ENCODE measurements around the gene TCTA. TPM values are rescaled to one million over a fixed set of nuclear protein-coding genes. Genes with fewer than 3 reads are reported as not detected.

The TCTA gene
- total RNA-seq, 4 donors from 2014 or later: 22.0 to 29.8 (median 26.2) TPM

DNA sequence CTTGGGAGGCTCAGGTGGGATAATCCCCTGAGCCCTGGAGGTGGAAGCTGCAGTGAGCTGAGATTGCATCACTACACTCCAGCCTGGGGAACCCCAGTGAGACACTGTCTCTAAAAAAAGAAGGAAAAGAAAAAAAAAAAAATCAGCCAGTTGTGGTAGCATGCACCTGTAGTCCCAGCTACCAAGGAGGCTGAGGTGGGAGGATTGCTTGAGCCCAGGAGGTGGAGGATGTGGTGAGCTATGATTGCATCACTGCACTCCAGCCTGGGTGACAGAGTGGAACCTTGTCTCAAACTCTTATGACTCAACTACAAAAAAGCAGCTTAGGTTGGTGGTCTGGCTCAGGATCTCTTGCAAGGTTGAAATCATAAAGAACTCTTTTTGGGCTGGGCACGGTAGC lies 34.7 kb upstream of the TCTA start:
- no peak overlapping the region for H3K27ac ChIP-seq (replicated peaks in 1 of 4)
- no peaks in the 10 kb centered on the region for H3K9me3 ChIP-seq
- peaks cover 20 to 32% (median 30%) of the 10 kb centered on the region in 4 donors for H3K36me3 ChIP-seq
- intact Hi-C loops (cut with DNase I): no loop called here
- TF ChIP-seq POLR2A (IDR thresholded peaks at IDR 0.05; ENCODE audit: low read depth) (no peak), EP300 (IDR thresholded peaks at IDR 0.05) (no peak), POLR2AphosphoS5 (IDR thresholded peaks at IDR 0.05) (no peak)
- TF ChIP-seq, protein P1, sequence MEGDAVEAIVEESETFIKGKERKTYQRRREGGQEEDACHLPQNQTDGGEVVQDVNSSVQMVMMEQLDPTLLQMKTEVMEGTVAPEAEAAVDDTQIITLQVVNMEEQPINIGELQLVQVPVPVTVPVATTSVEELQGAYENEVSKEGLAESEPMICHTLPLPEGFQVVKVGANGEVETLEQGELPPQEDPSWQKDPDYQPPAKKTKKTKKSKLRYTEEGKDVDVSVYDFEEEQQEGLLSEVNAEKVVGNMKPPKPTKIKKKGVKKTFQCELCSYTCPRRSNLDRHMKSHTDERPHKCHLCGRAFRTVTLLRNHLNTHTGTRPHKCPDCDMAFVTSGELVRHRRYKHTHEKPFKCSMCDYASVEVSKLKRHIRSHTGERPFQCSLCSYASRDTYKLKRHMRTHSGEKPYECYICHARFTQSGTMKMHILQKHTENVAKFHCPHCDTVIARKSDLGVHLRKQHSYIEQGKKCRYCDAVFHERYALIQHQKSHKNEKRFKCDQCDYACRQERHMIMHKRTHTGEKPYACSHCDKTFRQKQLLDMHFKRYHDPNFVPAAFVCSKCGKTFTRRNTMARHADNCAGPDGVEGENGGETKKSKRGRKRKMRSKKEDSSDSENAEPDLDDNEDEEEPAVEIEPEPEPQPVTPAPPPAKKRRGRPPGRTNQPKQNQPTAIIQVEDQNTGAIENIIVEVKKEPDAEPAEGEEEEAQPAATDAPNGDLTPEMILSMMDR (IDR thresholded peaks at IDR 0.05): no peak
- no peaks in the 10 kb centered on the region for H3K27me3 ChIP-seq
- WGBS: 100% methylated on average over 1 of the region's 1 CpG
- peaks cover 5 to 50% (median 38%) of the 10 kb centered on the region in 4 donors for H3K4me1 ChIP-seq
- DNase-seq (ENCODE audit: extremely low spot score): no peak
- no peak overlapping the region for H3K4me3 ChIP-seq

DNA sequence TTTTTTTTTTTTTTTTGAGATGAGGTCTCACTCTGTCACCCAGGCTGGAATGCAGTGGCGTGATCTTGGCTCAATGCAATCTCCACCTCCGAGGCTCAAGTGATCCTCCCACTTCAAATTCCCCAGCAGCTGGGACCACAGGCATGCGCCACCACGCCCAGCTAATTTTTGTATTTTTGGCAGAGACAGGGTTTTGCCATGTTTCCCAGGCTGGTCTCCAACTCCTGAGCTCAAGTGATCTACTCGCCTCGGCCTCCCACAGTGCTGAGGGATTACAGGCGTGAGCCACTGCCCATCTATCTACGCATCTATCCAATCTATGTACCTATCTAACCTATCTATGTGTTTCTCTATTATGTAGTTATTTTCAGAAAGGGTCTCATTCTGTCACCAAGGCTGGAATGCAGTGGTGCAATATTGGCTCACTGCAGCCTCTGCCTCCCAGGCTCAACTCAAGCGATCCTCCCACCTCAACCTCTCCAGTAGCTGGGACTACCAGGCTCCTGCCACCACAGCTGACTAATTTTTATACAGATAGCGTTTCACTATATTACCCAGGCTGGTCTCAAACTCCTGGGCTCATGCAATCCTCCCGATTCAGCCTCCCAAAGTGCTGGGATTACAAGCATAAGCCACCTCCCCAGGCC lies 33.9 kb upstream of the TCTA start:
- Histone ChIP-seq H3K27me3 (no peaks in the 10 kb centered on the region), H3K4me3 (no peak overlapping the region), H3K36me3 (peaks cover 11 to 23% (median 21%) of the 10 kb centered on the region in 4 donors), H3K9me3 (no peaks in the 10 kb centered on the region), H3K27ac (replicated peaks in 1 of 4) (no peak overlapping the region), H3K4me1 (peaks cover 5 to 59% (median 46%) of the 10 kb centered on the region in 4 donors)
- DNase-seq (ENCODE audit: extremely low spot score): no peak
- intact Hi-C loops (cut with DNase I): no loop called here
- no peak for TF ChIP-seq POLR2A (IDR thresholded peaks at IDR 0.05; ENCODE audit: low read depth)
- TF ChIP-seq, protein P1 (IDR thresholded peaks at IDR 0.05): no peak
- no peak for TF ChIP-seq EP300 (IDR thresholded peaks at IDR 0.05)
- no peak for TF ChIP-seq POLR2AphosphoS5 (IDR thresholded peaks at IDR 0.05)
- WGBS: 82% methylated on average over 11 of the region's 11 CpGs

DNA sequence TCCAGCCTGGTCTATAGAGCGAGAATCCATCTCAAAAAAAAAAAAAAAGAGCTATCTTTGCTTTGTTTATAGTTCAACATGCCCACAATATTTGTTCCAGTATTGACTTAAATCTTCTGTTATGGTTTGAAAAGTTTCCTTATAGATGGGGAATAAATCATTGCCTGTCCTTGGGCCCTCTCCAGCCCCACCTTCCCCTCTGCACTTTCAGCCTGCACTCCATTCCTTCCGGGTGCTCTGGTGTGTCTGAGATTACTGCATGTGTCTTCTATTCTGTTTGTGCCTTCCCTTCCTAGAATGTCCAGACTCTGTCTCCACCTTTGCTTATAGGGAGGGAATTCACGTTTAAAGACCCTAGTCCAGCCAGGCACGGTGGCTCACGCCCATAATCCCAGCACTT lies 28.8 kb upstream of the TCTA start:
- DNase-seq (ENCODE audit: extremely low spot score): no peak
- 73% methylated on average over 5 of the region's 5 CpGs for WGBS
- intact Hi-C loops (cut with DNase I): no loop called here
- H3K4me3 ChIP-seq: no peak overlapping the region
- no peaks in the 10 kb centered on the region for H3K36me3 ChIP-seq
- no peaks in the 10 kb centered on the region for H3K27me3 ChIP-seq
- no peaks in the 10 kb centered on the region for H3K9me3 ChIP-seq
- H3K4me1 ChIP-seq: peaks cover 14 to 87% (median 74%) of the 10 kb centered on the region in 4 donors
- no peak for TF ChIP-seq POLR2AphosphoS5 (IDR thresholded peaks at IDR 0.05)
- TF ChIP-seq POLR2A (IDR thresholded peaks at IDR 0.05; ENCODE audit: low read depth): no peak
- TF ChIP-seq, protein P1 (IDR thresholded peaks at IDR 0.05): no peak
- TF ChIP-seq EP300 (IDR thresholded peaks at IDR 0.05): no peak
- no peak overlapping the region for H3K27ac ChIP-seq (replicated peaks in 1 of 4)

DNA sequence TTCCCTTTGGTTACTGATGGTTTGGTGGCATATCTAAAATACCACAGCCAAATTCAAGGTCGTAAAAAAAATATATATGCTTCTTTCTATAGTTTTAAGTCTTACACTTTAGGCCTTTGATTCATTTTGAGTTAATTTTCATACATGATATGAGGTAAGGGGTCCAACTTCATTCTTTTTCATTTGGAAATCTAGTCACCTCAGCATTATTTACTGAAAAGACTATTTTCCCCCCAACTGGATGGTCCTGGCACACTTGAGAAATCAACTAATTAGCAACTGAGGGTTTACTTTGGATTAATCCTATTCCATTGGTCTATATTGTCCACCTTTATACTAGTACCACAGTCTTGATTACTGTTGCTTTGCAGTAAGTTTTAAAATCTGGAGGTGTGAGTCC lies 26.6 kb upstream of the TCTA start:
- no peak overlapping the region for H3K27ac ChIP-seq (replicated peaks in 1 of 4)
- WGBS: 94% methylated on average over 1 of the region's 1 CpG

More for the DNA sequence above, 26.6 kb upstream of the TCTA start:
- intact Hi-C loops (cut with DNase I): no loop called here
- no peaks in the 10 kb centered on the region for H3K27me3 ChIP-seq
- H3K36me3 ChIP-seq: no peaks in the 10 kb centered on the region
- H3K9me3 ChIP-seq: no peaks in the 10 kb centered on the region
- DNase-seq (ENCODE audit: extremely low spot score): no peak
- TF ChIP-seq, protein P1 (IDR thresholded peaks at IDR 0.05): no peak
- TF ChIP-seq POLR2AphosphoS5 (IDR thresholded peaks at IDR 0.05): no peak
- TF ChIP-seq POLR2A (IDR thresholded peaks at IDR 0.05; ENCODE audit: low read depth): no peak
- TF ChIP-seq EP300 (IDR thresholded peaks at IDR 0.05): no peak
- H3K4me3 ChIP-seq: no peak overlapping the region
- H3K4me1 ChIP-seq: peaks cover 23 to 90% (median 75%) of the 10 kb centered on the region in 4 donors

All from esophagus muscularis mucosa (tissue), 4 donors.